Right ventricle myocardium superior (tissue), 1 donor: ENCODE measurements around the gene ZSWIM4. TPM values are rescaled to one million over a fixed set of nuclear protein-coding genes. Genes with fewer than 3 reads are reported as not detected.

Experiments used
- ATAC-seq: fragments of 200-7000 bp; cut with Tn5 transposase; one replicate; pipeline ENCODE4 v1.9.1; 2020; ENCODE audit warnings: mild to moderate bottlenecking; ENCODE audit not compliant: poor library complexity
- DNase-seq: peaks from one replicate; pipeline ENCODE4 v3.0.0-alpha.2; 2020
- intact Hi-C: fragments of 100-400 bp; cut with DNase I; formaldehyde crosslinking; loops from one replicate; pipeline ENCODE4 v1.11.2; 2022
- total RNA-seq: library from RNA; stranded (reverse); fragmentation: NEBNext Ultra II Directional; extraction: Animal tissue kit (Norgen Biotek cat#: 25700); gene quantifications from one replicate; pipeline ENCODE4 v1.2.1, GENCODE V29; 2021
- donor health status: DM: no; HTN: yes; CAD: no; lungs with severe emphysema.

ZSWIM4 gene
- total RNA-seq, 1 donor from 2014 or later = 2.7 TPM

GRCh38 chr19:13826652-13827235 is 31.5 kb downstream of the ZSWIM4 start:
- intact Hi-C loops = no loop called here
- DNase-seq = no peak
- no peak for ATAC-seq

GRCh38 chr19:13827656-13828055 is 32.4 kb downstream of the ZSWIM4 start:
- DNase-seq (no peak), ATAC-seq (no peak)
- intact Hi-C loops = no loop called here

- intact Hi-C loops = no loop called here
- DNase-seq = no peak
- ATAC-seq = no peak
Observed at GRCh38 chr19:13830114-13830740, 35.0 kb downstream of the ZSWIM4 start.

- ATAC-seq (no peak), DNase-seq (no peak)
- intact Hi-C loops = no loop called here
Observed at GRCh38 chr19:13830741-13831536, 35.7 kb downstream of the ZSWIM4 start.

GRCh38 chr19:13831537-13832467 is 36.6 kb downstream of the ZSWIM4 start:
- ATAC-seq = no peak
- intact Hi-C loops = no loop called here
- no peak for DNase-seq

GRCh38 chr19:13833330-13834243 is 38.3 kb downstream of the ZSWIM4 start:
- ATAC-seq (peak; percentile 90), DNase-seq (peak; percentile 97)
- intact Hi-C loops = no loop called here

GRCh38 chr19:13834244-13835069 is 39.2 kb downstream of the ZSWIM4 start:
- ATAC-seq (no peak), DNase-seq (no peak)
- intact Hi-C loops = no loop called here

- DNase-seq = peak; percentile 82
Observed at GRCh38 chr19:13835791-13836723, 40.8 kb downstream of the ZSWIM4 start.

GRCh38 chr19:13838435-13839129 is 43.3 kb downstream of the ZSWIM4 start:
- intact Hi-C loops = no loop called here
- no peak for DNase-seq
- no peak for ATAC-seq

More at GRCh38 chr19:13835791-13836723, 40.8 kb downstream of the ZSWIM4 start:
- intact Hi-C loops = no loop called here
- ATAC-seq = no peak

GRCh38 chr19:13839130-13839937 is 44.1 kb downstream of the ZSWIM4 start:
- ATAC-seq = peak; percentile 68
- intact Hi-C loops = no loop called here

GRCh38 chr19:13839938-13840304 is 44.7 kb downstream of the ZSWIM4 start:
- intact Hi-C loops = no loop called here
- DNase-seq (no peak), ATAC-seq (peak; percentile 5)

More at GRCh38 chr19:13839130-13839937, 44.1 kb downstream of the ZSWIM4 start:
- peak; percentile 96 for DNase-seq

- ATAC-seq = peak; percentile 15
- peak; percentile 83 for DNase-seq
- intact Hi-C loops = no loop called here
Observed at GRCh38 chr19:13840305-13841085, 45.3 kb downstream of the ZSWIM4 start.

GRCh38 chr19:13841086-13841961 is 46.1 kb downstream of the ZSWIM4 start:
- intact Hi-C loops = no loop called here
- peak; percentile 76 for DNase-seq
- ATAC-seq = peak; percentile 6
